GM19025 (cell line): Measurements from ENCODE around the gene CHCHD3.

Experiments
- ATAC-seq: cut with Tn5 transposase; IDR thresholded peaks from one replicate; pipeline ENCODE4 v1.9.1; 2021; ENCODE audit warnings: mild to moderate bottlenecking, low read depth, moderate library complexity; ENCODE audit not compliant: unreplicated experiment

The CHCHD3 gene

GRCh38 chr7:133081599-133082389, at the start of gene CHCHD3:
Gene CHCHD3, minus strand, starts transcription at chr7:133082090. Its CDS starts 153 bp downstream, at chr7:133081937.
- peak; percentile 100 for ATAC-seq

- ATAC-seq, result no peak
Observed at GRCh38 chr7:133130166-133130565, 48.3 kb upstream of the CHCHD3 start.

DNA sequence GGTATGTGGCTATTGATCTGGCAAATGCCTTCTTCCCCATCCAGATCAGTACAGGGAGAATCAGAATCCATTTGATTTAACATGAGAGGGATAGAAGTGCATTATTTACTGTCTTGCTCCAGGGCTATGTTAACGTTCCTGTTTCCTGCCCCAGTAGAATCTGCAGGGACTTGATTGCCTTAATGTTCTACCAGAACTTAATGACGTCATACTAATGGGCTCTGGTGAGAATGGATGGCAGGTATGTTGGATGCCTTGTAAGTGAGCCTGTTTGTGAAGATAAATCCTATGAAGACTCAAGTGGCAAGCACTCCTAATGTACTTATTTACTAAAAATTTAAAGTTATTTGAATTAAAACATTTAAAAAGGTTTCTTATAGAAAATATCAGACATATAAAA, 44.5 kb upstream of the CHCHD3 start:
- no peak for ATAC-seq

- no peak for ATAC-seq
Observed at GRCh38 chr7:133124974-133125373, 43.1 kb upstream of the CHCHD3 start.

DNA sequence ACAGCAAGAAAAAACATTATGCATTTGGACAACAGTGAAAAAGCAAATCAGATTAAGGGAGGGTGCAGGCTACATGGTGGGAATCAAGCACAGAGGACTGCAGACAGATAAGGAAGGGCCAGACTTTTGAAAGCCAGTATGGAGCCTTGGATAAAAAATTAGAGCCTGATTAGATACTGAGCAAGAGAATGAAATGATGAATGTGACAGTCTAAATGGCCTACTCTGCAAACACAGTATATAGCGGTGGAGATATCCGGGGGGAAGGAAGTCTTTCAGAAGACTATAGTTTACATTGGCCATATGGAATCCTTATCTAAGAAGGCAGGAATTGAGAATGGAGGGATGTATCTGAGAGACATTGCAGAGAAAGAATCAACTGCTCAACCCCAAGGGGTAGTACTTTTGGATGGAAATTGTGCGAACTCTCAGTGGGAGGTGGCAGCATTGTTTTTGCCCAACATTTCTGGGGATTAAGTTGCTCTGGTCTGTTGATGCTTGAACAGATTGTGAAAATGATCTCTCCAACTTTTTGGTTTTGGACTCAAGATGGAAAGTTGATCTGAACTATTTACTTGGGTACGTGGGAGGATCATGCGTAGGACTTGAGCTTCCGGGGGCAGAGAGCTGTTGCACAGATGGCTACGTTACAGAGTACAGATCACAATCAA, 39.4 kb upstream of the CHCHD3 start:
- ATAC-seq, result no peak

GRCh38 chr7:133119067-133119466, 37.2 kb upstream of the CHCHD3 start:
- ATAC-seq, result no peak

- ATAC-seq, result no peak
Observed at GRCh38 chr7:133118261-133118660, 36.4 kb upstream of the CHCHD3 start.

GRCh38 chr7:133117452-133117851, 35.6 kb upstream of the CHCHD3 start:
- no peak for ATAC-seq

- ATAC-seq, result no peak
Observed at GRCh38 chr7:133115596-133115995, 33.7 kb upstream of the CHCHD3 start.

DNA sequence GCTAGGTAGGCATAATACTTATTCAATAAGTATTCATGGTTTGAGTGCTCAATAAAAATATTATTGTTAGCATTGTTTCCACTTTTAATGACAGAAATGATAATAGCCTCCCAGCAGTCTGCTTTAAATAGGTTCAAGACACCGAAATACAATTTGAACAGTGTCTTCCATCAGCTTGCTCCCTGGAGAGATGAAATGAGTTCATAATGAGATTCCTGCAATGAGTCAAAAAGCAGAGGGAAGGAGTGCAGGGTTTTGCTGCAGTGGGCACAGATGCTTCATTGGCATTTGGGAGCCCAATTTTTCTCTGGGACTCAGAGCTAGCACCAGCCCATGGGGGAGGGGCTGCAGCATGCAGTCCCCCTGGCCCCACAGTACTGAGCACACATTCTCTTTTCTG, 32.6 kb upstream of the CHCHD3 start:
- ATAC-seq, result no peak

DNA sequence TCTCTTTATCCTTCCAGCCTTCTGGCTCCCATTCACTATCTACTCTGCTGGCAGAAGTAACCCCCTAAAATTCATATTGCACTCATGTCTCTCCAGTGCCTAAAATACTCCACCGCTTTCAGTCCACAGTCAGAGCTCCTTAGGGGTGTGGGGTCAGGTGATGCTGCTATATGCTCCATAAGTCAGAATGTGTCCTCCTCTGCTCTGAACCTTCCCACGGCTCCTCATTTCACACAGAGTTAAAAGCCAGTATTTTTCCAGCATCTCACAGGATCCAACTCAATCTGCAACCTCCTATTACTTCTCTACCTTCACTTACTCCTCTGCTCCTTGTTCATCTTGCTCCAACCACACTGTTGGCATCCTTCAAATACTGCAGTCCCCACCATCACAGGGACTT, 31.1 kb upstream of the CHCHD3 start:
- no peak for ATAC-seq

DNA sequence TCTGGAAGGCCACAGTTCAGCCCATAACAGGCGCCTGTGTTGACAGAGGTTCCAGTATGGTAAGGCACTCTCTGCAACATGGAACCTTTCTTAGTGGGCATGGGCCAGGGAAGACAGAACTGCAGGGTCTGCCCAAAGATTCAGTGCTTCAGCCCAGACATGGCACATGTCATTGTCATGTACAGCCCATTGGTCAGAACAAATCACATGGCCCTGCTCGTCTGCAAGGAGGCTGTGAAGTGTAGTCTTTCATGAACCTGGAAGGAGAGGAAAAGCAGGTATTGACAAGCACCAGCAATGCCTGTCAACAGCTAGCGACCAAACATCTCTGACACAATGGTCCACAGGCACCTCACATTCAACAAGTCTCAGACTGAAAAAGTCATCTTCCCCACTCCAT, 30.4 kb upstream of the CHCHD3 start:
- no peak for ATAC-seq

GRCh38 chr7:133110312-133110711, 28.4 kb upstream of the CHCHD3 start:
- no peak for ATAC-seq

DNA sequence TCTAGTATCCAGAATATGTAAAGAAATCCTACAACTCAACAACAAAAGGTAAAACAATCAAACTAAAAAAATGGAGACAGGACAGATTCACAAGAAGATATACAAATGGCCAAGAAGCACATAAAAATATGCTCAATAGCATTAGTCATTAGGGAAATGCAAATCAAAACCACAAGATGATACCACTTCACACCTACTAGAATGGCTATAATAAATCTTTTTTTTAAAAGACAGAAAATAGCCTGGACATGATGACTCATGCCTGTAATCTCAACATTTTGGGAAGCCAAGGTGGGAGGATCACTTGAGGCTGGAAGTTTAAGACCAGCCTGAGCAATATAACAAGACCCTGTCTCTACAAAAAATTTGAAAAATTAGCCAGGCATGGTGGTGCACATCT, 27.9 kb upstream of the CHCHD3 start:
- ATAC-seq, result no peak

DNA sequence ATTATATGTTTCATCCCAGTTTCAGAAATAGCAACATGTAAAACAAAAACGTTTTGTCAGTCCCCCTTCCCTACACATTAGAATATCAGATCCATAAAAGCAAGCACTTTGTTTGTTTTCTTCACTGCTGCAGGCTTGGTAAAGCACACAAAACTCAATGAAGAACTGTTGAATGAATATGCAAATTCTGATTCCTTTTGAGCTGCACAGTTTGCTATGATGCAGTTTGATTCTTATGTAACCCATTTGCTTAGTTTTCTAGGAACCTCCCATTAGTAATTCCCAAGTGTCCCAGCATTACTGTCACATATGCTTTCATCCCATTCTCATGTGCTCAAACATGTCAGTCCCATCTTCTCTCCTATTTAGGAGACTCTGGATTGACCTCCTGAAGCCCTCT, 26.1 kb upstream of the CHCHD3 start:
- no peak for ATAC-seq

DNA sequence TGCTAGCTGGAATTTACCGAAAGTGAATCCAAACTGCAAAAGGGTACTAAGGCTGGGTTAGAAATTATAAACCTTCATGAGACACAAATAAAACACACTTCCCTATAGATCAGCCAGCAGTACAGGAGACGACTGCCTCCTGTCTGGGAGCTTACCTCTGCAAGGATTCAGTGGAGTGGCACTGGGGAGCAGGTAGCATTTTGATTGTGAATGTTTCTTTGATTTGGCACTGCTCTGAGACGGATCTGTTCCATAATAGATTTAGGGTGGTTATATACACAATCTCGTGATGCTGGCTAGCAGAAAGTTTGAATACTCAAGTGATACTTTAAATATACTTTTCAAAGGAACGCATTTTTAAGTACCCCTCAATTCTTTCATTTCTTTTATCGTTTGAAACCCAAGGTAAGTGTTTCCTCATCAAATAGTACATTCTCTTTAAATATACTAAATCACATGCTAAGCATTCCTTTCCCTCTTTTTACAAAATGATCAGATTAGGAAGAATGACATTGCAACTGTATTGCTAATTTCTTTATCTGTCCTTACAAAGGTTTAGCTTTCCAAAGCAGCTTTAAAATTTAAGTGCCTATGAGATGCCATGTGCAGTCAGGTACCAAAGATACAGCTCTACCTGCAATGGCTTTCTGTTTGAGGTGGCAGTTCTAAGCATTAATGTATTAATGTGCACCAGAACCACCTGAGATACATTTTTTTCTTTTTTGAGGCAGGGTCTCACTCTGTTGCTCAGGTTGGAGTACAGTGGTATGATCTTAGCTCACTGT, 20.6 kb upstream of the CHCHD3 start:
- ATAC-seq, result no peak

GRCh38 chr7:133099633-133100286, 17.9 kb upstream of the CHCHD3 start:
- no peak for ATAC-seq

DNA sequence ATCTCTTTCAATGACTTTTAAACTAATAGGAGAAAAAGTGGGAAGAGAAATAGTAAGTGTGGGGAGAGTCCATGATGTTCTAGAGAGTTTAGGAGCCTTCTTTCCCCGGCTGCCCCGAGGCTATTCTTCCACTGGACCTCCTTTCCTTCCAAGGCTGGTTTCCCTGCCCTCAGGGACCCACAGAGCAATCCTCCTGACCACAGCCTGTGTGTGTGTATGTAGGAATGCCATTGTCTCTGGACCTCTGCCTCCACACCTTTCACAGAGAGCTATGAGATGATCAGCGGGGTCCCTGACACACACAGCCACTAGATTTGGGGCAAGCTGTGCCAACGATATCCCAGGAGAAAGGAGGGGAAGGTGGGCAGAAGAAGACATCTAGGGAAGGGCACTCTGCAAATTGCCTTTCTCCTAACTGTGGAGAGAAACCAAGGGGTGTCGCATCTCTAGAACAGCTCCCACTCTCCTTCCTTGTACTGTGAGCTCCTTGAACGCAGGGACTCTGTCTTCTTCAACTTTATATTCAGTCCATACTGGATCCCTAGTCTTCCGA, 13.3 kb upstream of the CHCHD3 start:
- ATAC-seq, result no peak

DNA sequence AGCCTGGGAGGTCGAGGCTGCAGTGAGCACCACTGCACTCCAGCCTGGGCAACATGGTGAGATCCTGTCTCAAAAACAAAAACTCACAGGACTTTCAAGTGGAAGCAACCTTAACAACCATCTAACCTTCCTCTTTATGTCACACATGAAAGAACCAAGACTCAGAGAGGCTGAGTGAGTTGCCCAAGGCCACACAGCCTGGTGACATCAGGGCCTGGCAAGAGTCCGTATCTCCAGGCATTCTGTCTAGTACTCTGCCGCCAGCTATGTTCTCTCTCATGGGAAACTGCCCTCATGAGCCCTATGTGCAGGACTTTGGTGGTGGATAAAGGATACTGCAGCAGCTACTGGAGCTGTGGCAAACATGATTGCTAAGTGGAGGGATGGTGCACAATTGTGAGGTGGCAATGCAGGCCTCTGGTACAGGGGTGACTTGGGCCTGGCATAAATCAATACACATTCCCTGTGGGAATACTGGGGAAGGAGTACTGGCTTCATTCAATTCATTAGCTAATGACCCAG, 10.1 kb upstream of the CHCHD3 start:
- ATAC-seq, result no peak

DNA sequence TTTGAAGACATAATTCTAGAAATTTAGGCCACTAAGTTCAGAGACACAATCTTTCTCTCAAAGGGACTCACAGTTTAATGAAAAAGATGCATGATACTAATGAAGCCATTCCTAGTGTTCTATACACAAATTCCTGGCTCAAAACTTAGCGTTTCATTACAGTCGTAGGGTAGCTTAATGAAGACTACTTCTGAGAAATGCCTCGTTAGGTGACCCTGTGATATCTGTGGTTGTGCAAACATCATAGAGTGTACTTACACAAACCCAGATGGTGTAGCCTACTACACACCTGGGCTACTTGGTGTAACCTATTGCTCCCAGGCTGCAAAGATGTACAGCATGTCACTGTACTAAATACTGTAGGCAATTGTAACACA, 488 bp upstream of the CHCHD3 start:
- no peak for ATAC-seq
